ENCODE measurements around the gene KRI1.

The KRI1 gene

GRCh38 chr19:10516671-10517286 lies 49.0 kb downstream of the KRI1 start:
- peak; percentile 57 for DNase-seq

DNA sequence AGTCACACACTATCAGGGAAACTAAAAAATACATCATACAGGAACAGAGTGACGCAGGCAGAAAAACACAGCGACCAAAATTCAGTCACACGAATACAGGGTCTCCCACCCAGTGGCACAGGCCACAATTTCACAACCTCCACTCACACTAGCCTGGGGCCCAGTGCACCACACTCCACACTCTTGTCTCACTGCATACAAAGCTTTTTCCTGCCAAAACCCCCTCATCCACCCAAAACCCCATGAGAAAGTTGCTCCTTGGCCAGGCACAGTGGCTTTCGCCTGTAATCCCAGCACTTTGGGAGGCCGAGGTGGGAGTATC lies 49.8 kb downstream of the KRI1 start:
- no peak for DNase-seq

DNA sequence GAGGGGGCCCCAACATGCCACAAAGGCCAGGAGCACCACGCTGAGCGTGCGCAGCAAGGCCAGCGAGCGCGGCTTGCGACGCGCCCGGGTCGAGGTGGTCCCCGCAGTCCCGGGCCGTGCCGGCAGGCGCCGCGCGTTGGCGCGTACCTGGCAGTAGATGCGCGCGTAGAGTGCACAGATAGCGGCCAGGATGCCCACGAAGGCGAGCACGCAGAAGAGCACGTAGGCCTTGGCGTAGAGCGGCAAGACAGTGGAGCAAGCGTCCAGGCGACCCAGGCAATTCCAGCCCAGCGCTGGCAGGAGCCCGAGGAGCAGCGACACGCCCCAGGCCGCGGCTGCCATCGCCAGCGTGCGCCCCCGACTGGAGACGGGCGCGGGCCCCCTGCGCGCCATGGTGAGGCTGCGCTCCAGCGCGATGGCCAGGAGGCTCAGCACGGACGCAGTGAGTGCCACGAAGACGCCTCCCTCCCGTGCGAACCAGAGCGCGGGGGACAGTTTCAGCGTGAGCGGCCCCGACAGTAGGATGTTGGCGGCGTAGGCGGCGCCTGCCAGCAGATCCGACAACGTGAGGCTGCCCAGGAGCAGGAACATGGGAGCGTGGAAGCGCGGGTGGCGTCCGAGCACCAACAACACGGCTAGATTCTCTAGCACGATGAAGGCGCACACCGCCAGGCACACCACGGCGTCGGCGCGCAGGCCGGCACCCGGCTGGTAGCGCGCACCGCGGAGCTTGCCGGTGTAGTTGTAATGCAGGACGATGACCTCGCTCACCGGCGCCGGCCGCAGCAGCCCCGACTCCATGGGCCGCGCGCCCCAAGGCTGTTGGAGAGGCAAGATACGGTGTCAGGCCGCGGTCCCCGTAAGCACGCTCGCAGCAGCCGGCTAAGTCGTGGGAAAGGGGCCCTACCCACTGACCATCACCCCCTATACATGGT lies 51.3 kb downstream of the KRI1 start:
- no peak for DNase-seq

GRCh38 chr19:10513223-10513622 lies 52.6 kb downstream of the KRI1 start:
- DNase-seq: no peak

DNA sequence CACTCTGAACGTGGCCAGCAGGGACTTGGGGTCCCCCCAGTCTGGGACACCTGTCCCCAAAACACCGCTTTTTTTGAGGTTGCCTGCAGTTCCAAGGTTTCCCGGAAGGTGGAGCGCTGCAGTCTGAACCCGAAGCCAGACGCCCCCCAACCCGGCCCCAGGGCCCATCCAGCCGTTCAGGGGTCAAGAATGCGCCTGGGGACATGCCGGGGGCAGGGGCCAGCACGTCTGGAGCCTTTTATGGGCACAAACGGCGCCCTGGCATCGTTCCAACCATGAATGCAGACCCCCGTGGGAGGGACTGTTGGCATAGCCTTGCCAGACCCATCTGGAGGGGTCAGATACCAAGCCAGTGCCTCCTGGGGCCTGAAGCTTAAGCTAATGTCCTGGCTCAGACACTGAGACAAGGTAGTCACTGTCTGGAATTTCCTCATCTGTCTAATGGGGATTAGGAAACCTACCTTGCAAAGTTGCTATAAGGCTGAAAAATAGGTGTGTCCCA lies 55.5 kb downstream of the KRI1 start:
- peak; percentile 96 for DNase-seq

GRCh38 chr19:10508707-10509106 lies 57.1 kb downstream of the KRI1 start:
- no peak for DNase-seq

DNA sequence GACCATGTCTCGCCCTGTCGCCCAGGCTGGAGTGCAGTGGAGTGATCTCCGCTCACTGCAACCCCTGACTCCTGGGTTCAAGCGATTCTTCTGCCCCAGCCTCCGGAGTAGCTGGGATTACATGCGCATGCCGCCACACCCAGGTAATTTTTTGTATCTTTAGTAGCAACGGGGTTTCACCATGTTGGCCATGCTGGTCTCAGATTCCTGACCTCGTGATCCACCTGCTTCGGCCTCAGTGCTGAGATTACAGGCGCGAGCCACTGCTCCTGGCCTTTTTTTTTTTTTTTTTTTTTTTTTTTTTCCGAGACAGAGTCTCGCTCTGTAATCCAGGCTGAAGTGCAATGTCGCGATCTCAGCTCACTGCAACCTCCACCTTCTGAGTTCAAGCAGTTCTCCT lies 57.8 kb downstream of the KRI1 start:
- DNase-seq: no peak

- DNase-seq: peak; percentile 82
These were observed 60.1 kb downstream of the KRI1 start for GRCh38 chr19:10505583-10506229.

Data from NCI-H69 (cell line).